H1 (cell line): ENCODE measurements around the gene SLC66A2. TPM values are rescaled to one million over a fixed set of nuclear protein-coding genes. Genes with fewer than 3 reads are reported as not detected.

ENCODE experiments used
- CTCF ChIA-PET: fragments of 300-600 bp; sonication (Branson Sonifier 250); formaldehyde crosslinking; loops from one replicate; lab custom pipeline; 2021; ENCODE audit not compliant: partially characterized antibody; lab: Charles Lee
- POLR2A ChIA-PET: fragments of 300-600 bp; sonication (Branson Sonifier 250); formaldehyde crosslinking; loops from one replicate; lab custom pipeline; 2021; ENCODE audit warnings: inconsistent platforms; ENCODE audit not compliant: partially characterized antibody; lab: Charles Lee
- DNase-seq, 2 experiments: peaks; one replicate each; pipeline versions ENCODE4 v3.0.0 to v3.0.0-alpha.2; 2010 to 2022; ENCODE audit warnings: low spot score in 2 of 2, low read depth in 1 of 2, mixed read lengths in 1 of 2
- FAIRE-seq: peaks from 2 replicates; lab custom pipeline; 2011; peaks lifted over from hg19 to GRCh38; lab: Jason Lieb, UNC
- H2AFZ ChIP-seq: 2 replicates; pipeline ENCODE4 v1.8.1; 2012; ENCODE audit warnings: low read length, inconsistent platforms
- H2AK5ac ChIP-seq: 2 replicates; pipeline ENCODE4 v1.6.1; 2013; ENCODE audit warnings: low read depth, low read length
- H2BK120ac ChIP-seq: replicated peaks from 2 replicates; pipeline ENCODE3; 2013; ENCODE audit warnings: low read depth, low read length, inconsistent platforms
- H2BK12ac ChIP-seq: 2 replicates; pipeline ENCODE4 v1.6.1; 2013; ENCODE audit warnings: low read depth, low read length
- H2BK15ac ChIP-seq: 2 replicates; pipeline ENCODE4 v1.6.1; 2013; ENCODE audit warnings: low read length
- H2BK20ac ChIP-seq: 2 replicates; pipeline ENCODE4 v1.6.1; 2013; ENCODE audit warnings: low read length
- H2BK5ac ChIP-seq: 2 replicates; pipeline ENCODE4 v1.6.1; 2013; ENCODE audit warnings: low read depth, low read length
- H3K14ac ChIP-seq: 2 replicates; pipeline ENCODE4 v1.6.1; 2013; ENCODE audit warnings: inconsistent platforms; ENCODE audit not compliant: insufficient read length
- H3K18ac ChIP-seq: 2 replicates; pipeline ENCODE4 v1.6.1; 2013; ENCODE audit warnings: low read length; ENCODE audit errors: extremely low read depth
- H3K23ac ChIP-seq: 2 replicates; pipeline ENCODE4 v1.6.1; 2013; ENCODE audit warnings: inconsistent platforms; ENCODE audit not compliant: insufficient read length
- H3K23me2 ChIP-seq: 2 replicates; pipeline ENCODE4 v1.6.1; 2013; ENCODE audit warnings: low read depth, low read length
- H3K27ac ChIP-seq: 2 replicates; pipeline ENCODE4 v1.6.1; 2011; ENCODE audit warnings: low read depth, low read length, inconsistent platforms
- H3K27me3 ChIP-seq, 4 experiments: replicated peaks in 1 of 4; 1 replicate in 1 of 4; 2 replicates in 3 of 4; pipeline versions ENCODE4 v1.6.1 to v1.8.1; 2011 to 2013; ENCODE audit warnings: low read length in 3 of 4, mild to moderate bottlenecking in 3 of 4, inconsistent platforms in 2 of 4, mixed read lengths in 2 of 4, moderate library complexity in 1 of 4; ENCODE audit not compliant: control insufficient read depth in 3 of 4, insufficient read depth in 3 of 4; ENCODE audit errors: extremely low read depth in 1 of 4
- H3K36me3 ChIP-seq, 4 experiments: 2 replicates each; pipeline versions ENCODE4 v1.6.1 to v1.8.1; 2011 to 2013; ENCODE audit warnings: mild to moderate bottlenecking in 4 of 4, low read length in 3 of 4, moderate library complexity in 2 of 4, control low read depth in 1 of 4, inconsistent platforms in 1 of 4; ENCODE audit not compliant: insufficient read depth in 4 of 4, control insufficient read depth in 2 of 4
- H3K4ac ChIP-seq: replicated peaks from 2 replicates; pipeline ENCODE3; 2013; ENCODE audit warnings: low read length, low read depth, mixed read lengths, inconsistent platforms; ENCODE audit not compliant: insufficient read length
- H3K4me1 ChIP-seq, 4 experiments: replicated peaks in 1 of 4; 1 replicate in 1 of 4; 2 replicates in 3 of 4; pipeline versions ENCODE4 v1.6.1 to v1.8.1; 2011 to 2013; ENCODE audit warnings: low read length in 3 of 4, inconsistent platforms in 2 of 4, mixed read lengths in 1 of 4; ENCODE audit not compliant: insufficient read depth in 4 of 4, control insufficient read depth in 3 of 4
- H3K4me2 ChIP-seq, 2 experiments: 2 replicates each; pipeline versions ENCODE4 v1.6.1 to v1.8.1; 2011 to 2013; ENCODE audit warnings: low read depth in 2 of 2, low read length in 2 of 2, control low read depth in 1 of 2, inconsistent platforms in 1 of 2, mild to moderate bottlenecking in 1 of 2; ENCODE audit not compliant: insufficient read depth in 1 of 2
- H3K4me3 ChIP-seq, 4 experiments: fragments of 200-600, 300-600 bp in 1 of 4; sonication (generic), shearing (Covaris generic), sonication (Bioruptor Twin) in 1 of 4; 2 replicates each; pipeline versions ENCODE4 v1.5.1 to v1.8.1; 2011 to 2016; ENCODE audit warnings: low read length in 4 of 4, low read depth in 3 of 4, control low read depth in 2 of 4, inconsistent platforms in 2 of 4, mild to moderate bottlenecking in 2 of 4, mixed read lengths in 1 of 4, moderate library complexity in 1 of 4; ENCODE audit not compliant: insufficient read depth in 2 of 4; ENCODE audit errors: extremely low read depth in 1 of 4
- H3K56ac ChIP-seq: replicated peaks from 2 replicates; pipeline ENCODE3; 2013; ENCODE audit warnings: low read depth, mild to moderate bottlenecking, mixed read lengths, low read length, inconsistent platforms; ENCODE audit not compliant: insufficient read length
- H3K79me1 ChIP-seq: 2 replicates; pipeline ENCODE4 v1.6.1; 2013; ENCODE audit warnings: low read depth, low read length, control low read depth
- H3K79me2 ChIP-seq, 2 experiments: 2 replicates each; pipeline versions ENCODE4 v1.6.1 to v1.8.1; 2012 to 2013; ENCODE audit warnings: low read length in 2 of 2, mild to moderate bottlenecking in 2 of 2, inconsistent platforms in 1 of 2; ENCODE audit not compliant: insufficient read depth in 2 of 2, control insufficient read depth in 1 of 2
- H3K9ac ChIP-seq, 4 experiments: replicated peaks in 1 of 4; 1 replicate in 1 of 4; 2 replicates in 3 of 4; pipeline versions ENCODE4 v1.6.1 to v1.8.1; 2011 to 2013; ENCODE audit warnings: low read depth in 3 of 4, low read length in 3 of 4, control low read depth in 2 of 4, mild to moderate bottlenecking in 2 of 4, moderate library complexity in 2 of 4, inconsistent platforms in 1 of 4; ENCODE audit errors: extremely low read depth in 1 of 4
- H3K9me3 ChIP-seq, 2 experiments: 2 replicates each; pipeline versions ENCODE4 v1.6.1 to v1.8.1; 2012 to 2013; ENCODE audit warnings: mild to moderate bottlenecking in 2 of 2, moderate library complexity in 2 of 2, control low read depth in 1 of 2, inconsistent platforms in 1 of 2, low read depth in 1 of 2, low read length in 1 of 2, mixed read lengths in 1 of 2; ENCODE audit not compliant: insufficient read depth in 2 of 2
- H4K20me1 ChIP-seq, 2 experiments: replicated peaks in 1 of 2; 2 replicates each; pipeline versions ENCODE3 to v1.8.1; 2011 to 2013; ENCODE audit warnings: inconsistent platforms in 2 of 2, low read length in 2 of 2, mild to moderate bottlenecking in 1 of 2; ENCODE audit not compliant: insufficient read depth in 2 of 2, control insufficient read depth in 1 of 2
- H4K5ac ChIP-seq: 2 replicates; pipeline ENCODE4 v1.6.1; 2013; ENCODE audit warnings: low read length, low read depth, mixed read lengths, inconsistent platforms; ENCODE audit not compliant: insufficient read length
- H4K8ac ChIP-seq: 2 replicates; pipeline ENCODE4 v1.8.0; 2013; ENCODE audit warnings: mild to moderate bottlenecking, moderate library complexity, low read length, inconsistent platforms; ENCODE audit not compliant: insufficient read depth; ENCODE audit errors: extremely low read depth
- H4K91ac ChIP-seq: replicated peaks from 2 replicates; pipeline ENCODE3; 2013; ENCODE audit warnings: low read length, mixed read lengths, inconsistent platforms; ENCODE audit not compliant: insufficient read length
- RNF2 ChIP-seq: fragments of 200-900, 300-1000 bp; sonication (generic); IDR thresholded peaks from 2 replicates; pipeline ENCODE4 v1.7.1; 2016; ENCODE audit warnings: borderline replicate concordance, low read depth, mild to moderate bottlenecking, antibody characterized with exemption, low read length; ENCODE audit not compliant: poor library complexity, severe bottlenecking; ENCODE audit errors: missing control alignments
- SP1 ChIP-seq: IDR thresholded peaks from 2 replicates; pipeline ENCODE4 v1.6.1; 2011; ENCODE audit warnings: low read depth, low read length
- SP2 ChIP-seq: IDR thresholded peaks from 2 replicates; pipeline ENCODE4 v1.6.1; 2012; ENCODE audit warnings: mild to moderate bottlenecking, low read length, inconsistent platforms
- WGBS, 2 experiments: shearing (Covaris generic) in 1 of 2; methylation state at CpG; one replicate each; pipeline versions ENCODE4 v1.1.6 to v1.1.7; 2013 to 2015; ENCODE audit warnings: low lambda C conversion rate in 2 of 2, mixed read lengths in 2 of 2, inconsistent platforms in 1 of 2, low coverage in 1 of 2, missing lambda C conversion rate in 1 of 2; ENCODE audit not compliant: insufficient replicate concordance in 2 of 2, insufficient coverage in 1 of 2, insufficient read length in 1 of 2; ENCODE audit errors: extremely low coverage in 1 of 2, missing lambda C conversion rate in 1 of 2; 5-methylcytosine and 5-hydroxymethylcytosine counted together
- polyA plus RNA-seq, 7 experiments: library from polyadenylated mRNA; depleted of rRNA in 3 of 7; stranded (reverse) in 5 of 7; unstranded in 2 of 7; fragments of >200 nt in 5 of 7; fragments of 200-250 nt in 2 of 7; gene quantifications; 1 replicate in 5 of 7; 2 replicates in 1 of 7; 4 replicates in 1 of 7; pipeline versions ENCODE4 v1.2.1 to v1.2.3, GENCODE V29; 2011 to 2013; ENCODE audit warnings: missing spikeins in 2 of 7, mixed read lengths in 2 of 7
- total RNA-seq: library from RNA; stranded (reverse); fragmentation: NEBNext Ultra II Directional; extraction: Animal tissue kit (Norgen Biotek cat#: 25700); gene quantifications from 2 replicates; pipeline ENCODE4 v1.2.1, GENCODE V29; 2021

The SLC66A2 gene
- total and polyA plus RNA-seq, 2 of the 8 experiments (the other 6 are each of a cell fraction or from before 2014, with no cell fraction given) = 15.0 to 18.9 TPM

DNA sequence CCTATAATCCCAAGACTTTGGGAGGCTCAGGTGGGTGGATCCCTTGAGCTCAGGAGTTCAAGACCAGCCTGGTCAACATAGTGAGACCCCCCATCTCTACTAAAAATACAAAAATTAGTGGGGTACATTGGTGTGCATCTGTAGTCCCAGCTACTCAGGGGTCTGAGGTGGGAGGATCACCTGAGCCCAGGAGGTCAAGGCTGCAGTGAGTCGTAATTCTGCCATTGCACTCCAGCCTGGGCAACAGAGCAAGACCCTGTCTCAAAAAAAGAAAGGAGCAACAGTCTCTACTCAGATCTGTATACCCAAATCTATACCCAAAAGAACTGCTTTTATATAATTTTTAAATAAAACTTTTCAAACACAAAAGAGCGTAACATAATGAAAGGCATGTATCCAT lies 7.5 kb upstream of the SLC66A2 start:
- Histone ChIP-seq H3K23me2 (no peaks in the 10 kb centered on the region), H3K4me3 (no peak overlapping the region), H3K9ac (no peak overlapping the region), H4K8ac (no peak overlapping the region), H3K56ac (no peak overlapping the region), H3K79me2 (no peaks in the 10 kb centered on the region), H2AFZ (no peak overlapping the region), H3K27ac (no peak overlapping the region), H3K36me3 (no peaks in the 10 kb centered on the region), H4K20me1 (peaks cover 2 to 8% of the 10 kb centered on the region in 2 experiments), H3K23ac (no peak overlapping the region), H4K5ac (no peak overlapping the region), H3K9me3 (no peaks in the 10 kb centered on the region), H2BK12ac (no peak overlapping the region), H3K27me3 (peaks cover 7 to 54% (median 51%) of the 10 kb centered on the region in 4 experiments), H2BK5ac (no peak overlapping the region), H2AK5ac (no peak overlapping the region), H2BK15ac (no peak overlapping the region), H2BK120ac (no peak overlapping the region), H4K91ac (no peak overlapping the region), H3K4me1 (peaks cover 2 to 23% (median 15%) of the 10 kb centered on the region in 4 experiments; a peak in 6 of 7 replicates), H3K79me1 (no peaks in the 10 kb centered on the region), H3K14ac (no peak overlapping the region), H3K18ac (no peak overlapping the region), H3K4ac (no peak overlapping the region), H2BK20ac (no peak overlapping the region), H3K4me2 (no peak overlapping the region; a peak in 1 of 4 replicates)
- CTCF ChIA-PET = interaction anchor here (1.1 to 1.3 kb wide), 2 partner anchors 16 to 24 kb away, joined by 3 read pairs; no protein-coding TSS in a partner anchor
- WGBS, 2 experiments = 95% methylated on average over 2 of the region's 2 CpGs; no CpG with 5 or more reads in 1 of the 2 experiments
- FAIRE-seq = no peak
- TF ChIP-seq SP2 (no peak), SP1 (no peak), RNF2 (no peak)
- POLR2A ChIA-PET = interaction anchor here (1.2 to 1.6 kb wide), 2 partner anchors 8 to 150 kb away, joined by 3 to 8 read pairs; partner anchors contain the start of gene SLC66A2
- DNase-seq = no peak
